Progenitor cell of endocrine pancreas (in vitro differentiated cells): ENCODE measurements around the gene IDH3B. TPM values are rescaled to one million over a fixed set of nuclear protein-coding genes. Genes with fewer than 3 reads are reported as not detected.

ENCODE experiments used
- DNase-seq: peaks from one replicate; pipeline ENCODE4 v3.0.0; 2021; ENCODE audit warnings: low spot score; ENCODE audit not compliant: unreplicated experiment
- H3K27ac Mint-ChIP-seq: 2 replicates; pipeline ENCODE4 v1.8.0; 2021; ENCODE audit warnings: mild to moderate bottlenecking, moderate library complexity, mixed read lengths
- H3K27me3 Mint-ChIP-seq: 2 replicates; pipeline ENCODE4 v1.8.0; 2021; ENCODE audit warnings: mixed read lengths
- H3K36me3 Mint-ChIP-seq: 2 replicates; pipeline ENCODE4 v1.8.0; 2022; ENCODE audit warnings: mixed read lengths; ENCODE audit not compliant: insufficient read depth
- H3K4me1 Mint-ChIP-seq: 2 replicates; pipeline ENCODE4 v1.8.0; 2021; ENCODE audit warnings: low read depth, mixed read lengths
- H3K4me3 Mint-ChIP-seq: 2 replicates; pipeline ENCODE4 v1.8.0; 2021; ENCODE audit warnings: low read depth, mild to moderate bottlenecking, moderate library complexity, mixed read lengths
- H3K9me3 Mint-ChIP-seq: 2 replicates; pipeline ENCODE4 v1.8.0; 2021; ENCODE audit warnings: low read depth, mixed read lengths
- microRNA-seq: library from miRNA; unstranded; fragments of <30 nt; microRNA quantifications from one replicate; pipeline ENCODE4 v1.1.0, GENCODE V29; 2020; ENCODE audit warnings: borderline number of aligned reads; ENCODE audit not compliant: unreplicated experiment
- total RNA-seq: library from RNA; stranded (reverse); gene quantifications from 2 replicates; pipeline ENCODE4 v1.2.1, GENCODE V29; 2021
- TF ChIP-seq, protein P1 (sequence below): fragments of 200-600 bp; sonication (generic); IDR thresholded peaks from one replicate; pipeline ENCODE4 v1.5.0; 2021; ENCODE audit warnings: antibody characterized with exemption, mild to moderate bottlenecking; ENCODE audit not compliant: unreplicated experiment

The IDH3B gene
- total RNA-seq, 1 donor from 2014 or later = 98.9 TPM

- H3K27ac Mint-ChIP-seq = no peak overlapping the region
- peaks cover 7% of the 10 kb centered on the region for H3K9me3 Mint-ChIP-seq
- no peaks in the 10 kb centered on the region for H3K4me1 Mint-ChIP-seq
- TF ChIP-seq, protein P1, sequence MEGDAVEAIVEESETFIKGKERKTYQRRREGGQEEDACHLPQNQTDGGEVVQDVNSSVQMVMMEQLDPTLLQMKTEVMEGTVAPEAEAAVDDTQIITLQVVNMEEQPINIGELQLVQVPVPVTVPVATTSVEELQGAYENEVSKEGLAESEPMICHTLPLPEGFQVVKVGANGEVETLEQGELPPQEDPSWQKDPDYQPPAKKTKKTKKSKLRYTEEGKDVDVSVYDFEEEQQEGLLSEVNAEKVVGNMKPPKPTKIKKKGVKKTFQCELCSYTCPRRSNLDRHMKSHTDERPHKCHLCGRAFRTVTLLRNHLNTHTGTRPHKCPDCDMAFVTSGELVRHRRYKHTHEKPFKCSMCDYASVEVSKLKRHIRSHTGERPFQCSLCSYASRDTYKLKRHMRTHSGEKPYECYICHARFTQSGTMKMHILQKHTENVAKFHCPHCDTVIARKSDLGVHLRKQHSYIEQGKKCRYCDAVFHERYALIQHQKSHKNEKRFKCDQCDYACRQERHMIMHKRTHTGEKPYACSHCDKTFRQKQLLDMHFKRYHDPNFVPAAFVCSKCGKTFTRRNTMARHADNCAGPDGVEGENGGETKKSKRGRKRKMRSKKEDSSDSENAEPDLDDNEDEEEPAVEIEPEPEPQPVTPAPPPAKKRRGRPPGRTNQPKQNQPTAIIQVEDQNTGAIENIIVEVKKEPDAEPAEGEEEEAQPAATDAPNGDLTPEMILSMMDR = no peak
- no peak overlapping the region for H3K4me3 Mint-ChIP-seq
- no peak for DNase-seq
- H3K36me3 Mint-ChIP-seq = peaks cover 1% of the 10 kb centered on the region
- H3K27me3 Mint-ChIP-seq = peaks cover 33% of the 10 kb centered on the region
These were observed 53.7 kb downstream of the IDH3B start for GRCh38 chr20:2610326-2610725.

Small RNA genes within 50 kb of the gene (microRNA-seq; reads per million reads assigned to microRNA genes)
- gene MIR1292 = 35.8 reads per million, percentile 40 among the genes with 10 or more reads in this experiment

Other genes starting within 250 kb of the IDH3B start
- gene SNRPB, start 193.4 kb downstream of the IDH3B start, total RNA-seq = 169 and 180 TPM in 2 replicates
- 13.1 and 14.4 TPM in 2 replicates for gene ZNF343, start 155.3 kb downstream of the IDH3B start, total RNA-seq
- gene TMC2, start 127.6 kb downstream of the IDH3B start, total RNA-seq = not detected in 2 replicates
- gene NOP56, start 11.6 kb downstream of the IDH3B start, total RNA-seq = 271 and 282 TPM in 2 replicates
- gene EBF4, start 28.6 kb upstream of the IDH3B start, total RNA-seq = 63.8 and 64.9 TPM in 2 replicates
- gene CPXM1, start 136.4 kb upstream of the IDH3B start, total RNA-seq = 130 and 131 TPM in 2 replicates
- gene C20orf141, start 150.8 kb upstream of the IDH3B start, total RNA-seq = not detected in 2 replicates
- gene TMEM239, start 152.1 kb upstream of the IDH3B start, total RNA-seq = not detected in 2 replicates
- gene PCED1A, start 176.4 kb upstream of the IDH3B start, total RNA-seq = 81.1 and 89.2 TPM in 2 replicates
- gene VPS16, start 176.5 kb upstream of the IDH3B start, total RNA-seq = 47.8 and 48.5 TPM in 2 replicates
- gene PTPRA, start 209.3 kb upstream of the IDH3B start, total RNA-seq = 71.7 and 73.2 TPM in 2 replicates